NCI-H510A treated with DMSO at 0.1 percent for 48 hours (cell line): ENCODE data around the gene GARNL3.

Experiments
- DNase-seq: peaks from one replicate; lab custom pipeline; 2025; lab: John Stamatoyannopoulos, UW

The GARNL3 gene

DNA sequence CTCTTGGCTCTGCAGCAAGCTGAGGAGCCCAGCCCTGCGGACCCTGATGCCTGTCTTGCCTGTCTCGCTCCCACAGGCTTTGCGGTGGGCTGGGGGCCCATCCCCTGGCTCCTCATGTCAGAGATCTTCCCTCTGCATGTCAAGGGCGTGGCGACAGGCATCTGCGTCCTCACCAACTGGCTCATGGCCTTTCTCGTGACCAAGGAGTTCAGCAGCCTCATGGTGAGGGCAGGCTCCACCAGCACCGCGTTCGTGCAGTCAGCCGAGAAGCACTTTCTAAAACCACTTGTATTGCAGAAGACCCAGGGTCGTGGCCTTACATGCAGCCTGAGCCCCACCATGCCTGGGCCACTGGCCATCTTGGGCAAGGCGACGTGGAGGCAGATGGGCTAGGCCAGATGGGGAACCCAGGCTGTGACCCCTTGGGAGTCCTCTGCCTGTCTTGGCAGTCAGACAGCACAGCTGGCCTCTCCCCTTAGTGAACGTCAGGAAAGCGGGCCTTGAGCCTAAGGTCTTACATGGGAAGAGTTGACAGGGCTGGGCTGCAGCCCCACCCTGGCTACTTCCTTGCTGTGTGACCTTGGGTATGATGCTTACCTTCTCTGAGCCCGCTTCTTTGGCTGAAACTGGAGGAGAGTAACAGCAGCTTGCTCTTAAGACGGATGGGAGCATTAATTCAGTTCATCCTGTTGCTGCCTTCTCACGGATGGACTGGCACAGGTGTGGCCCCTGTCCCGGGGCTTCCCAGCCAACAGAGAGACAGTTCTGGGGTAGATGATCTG lies 141.0 kb downstream of the GARNL3 start:
- no peak for DNase-seq

- no peak for DNase-seq
Observed at GRCh38 chr9:127406799-127407491, 142.4 kb downstream of the GARNL3 start.

- DNase-seq = no peak
Observed at GRCh38 chr9:127407492-127407843, 142.9 kb downstream of the GARNL3 start.

- DNase-seq = no peak
Observed at GRCh38 chr9:127411122-127411521, 146.5 kb downstream of the GARNL3 start.

- DNase-seq = no peak
Observed at GRCh38 chr9:127415141-127415540, 150.6 kb downstream of the GARNL3 start.

DNA sequence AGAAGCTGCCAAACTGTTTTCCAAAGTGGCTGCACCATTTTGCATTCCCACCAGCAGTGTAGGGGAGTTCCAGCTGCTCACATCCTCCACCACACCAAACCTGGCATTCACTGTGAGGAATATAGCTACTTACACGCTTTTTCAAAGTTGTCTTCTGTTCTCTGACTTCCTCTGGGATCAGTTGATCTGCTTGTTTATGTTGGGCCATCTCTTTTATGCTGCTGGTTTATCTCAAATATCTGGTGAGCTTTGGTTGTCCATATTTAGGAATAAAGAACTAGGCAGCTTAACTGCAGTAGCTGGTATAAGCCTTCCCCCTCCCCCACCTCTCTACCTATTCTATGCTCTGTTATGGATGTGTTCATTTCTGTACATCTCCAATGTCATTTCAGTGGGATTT lies 151.1 kb downstream of the GARNL3 start:
- no peak for DNase-seq

DNA sequence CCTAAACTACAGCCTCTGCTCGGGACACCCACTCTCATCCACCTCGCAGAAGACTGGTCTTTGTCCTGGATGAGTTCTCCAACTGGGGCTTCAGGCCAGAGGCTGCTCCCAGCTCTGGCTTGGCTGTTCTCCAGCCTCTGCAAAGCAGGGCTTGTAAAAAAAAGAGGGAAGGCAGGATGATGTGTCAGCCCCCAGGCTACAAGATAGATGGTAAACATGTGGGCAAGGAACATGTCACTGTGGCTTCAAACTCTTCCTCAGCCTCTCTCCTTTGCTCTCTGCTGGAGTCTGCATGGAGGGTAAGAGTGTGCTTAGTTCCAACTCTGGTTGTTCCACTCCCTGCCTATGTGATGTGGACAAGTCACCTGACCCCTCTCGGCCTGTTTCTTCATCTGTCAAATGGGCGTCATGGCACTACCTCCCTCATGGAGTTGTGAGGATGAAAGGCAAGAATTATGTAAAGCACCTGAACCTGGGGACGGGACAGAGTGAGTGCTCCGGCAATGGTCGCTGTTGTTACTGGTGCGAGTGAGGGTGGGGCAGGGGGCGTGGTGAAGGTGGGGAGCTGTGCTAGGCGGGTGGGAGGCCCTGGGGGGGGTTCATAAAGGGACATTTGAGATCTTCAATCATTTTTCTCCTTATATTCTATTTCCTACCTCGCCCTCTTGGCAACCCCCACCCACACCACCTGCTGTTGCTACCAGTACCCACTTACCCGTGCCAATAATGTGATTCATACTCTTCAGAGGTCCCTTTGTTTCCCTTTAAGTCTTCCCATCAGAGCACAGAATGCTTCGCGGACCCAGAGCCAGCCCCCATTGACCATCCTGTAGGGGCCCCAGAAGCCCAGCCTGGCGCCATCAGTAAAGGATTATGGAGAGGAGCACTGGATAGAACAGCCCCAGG lies 152.8 kb downstream of the GARNL3 start:
- DNase-seq = no peak

DNA sequence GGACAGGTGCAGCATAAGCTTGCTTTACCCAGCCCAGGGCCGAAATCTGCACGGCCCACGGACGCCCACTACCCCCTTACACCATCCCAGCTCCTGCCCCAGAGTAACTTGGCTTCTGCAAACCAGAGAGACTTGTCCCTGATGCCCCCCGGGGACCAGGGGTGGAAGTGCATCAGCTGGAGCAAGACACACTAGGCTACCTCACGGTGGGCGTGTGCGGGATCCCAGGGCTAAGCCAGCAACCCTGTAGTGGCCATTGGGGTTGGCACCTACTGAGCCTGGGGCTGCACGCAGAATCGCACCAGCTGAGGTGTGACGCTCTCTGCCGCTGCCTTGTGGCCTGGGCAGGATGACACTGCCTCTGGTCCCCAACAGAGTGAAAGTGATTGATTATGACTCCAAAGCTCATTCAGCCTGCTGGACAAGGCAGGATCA lies 153.5 kb downstream of the GARNL3 start:
- no peak for DNase-seq

GRCh38 chr9:127419348-127419747 lies 154.8 kb downstream of the GARNL3 start:
- DNase-seq = no peak

DNA sequence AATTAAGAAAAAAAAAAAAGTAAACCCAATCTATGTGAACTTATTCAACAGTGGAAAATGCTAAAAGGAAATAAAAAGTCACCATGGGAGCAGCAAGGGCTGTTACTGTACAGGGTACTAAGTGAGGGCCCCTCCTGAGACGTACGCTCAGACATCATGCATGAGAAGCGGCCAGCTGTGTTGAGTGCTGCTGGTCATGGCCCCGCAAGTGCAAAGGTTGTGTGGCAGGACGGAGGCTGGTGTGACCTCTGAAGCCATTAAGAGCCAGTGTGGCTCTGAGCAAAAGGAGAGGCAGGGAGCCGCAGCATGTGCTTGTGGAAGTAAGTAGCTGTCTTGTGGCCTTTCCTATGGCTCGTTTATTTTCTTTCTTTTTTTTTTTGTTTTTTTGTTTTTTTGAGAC lies 156.5 kb downstream of the GARNL3 start:
- DNase-seq = no peak

- no peak for DNase-seq
Observed at GRCh38 chr9:127422133-127422782, 157.7 kb downstream of the GARNL3 start.

GRCh38 chr9:127422787-127423186 lies 158.2 kb downstream of the GARNL3 start:
- no peak for DNase-seq

DNA sequence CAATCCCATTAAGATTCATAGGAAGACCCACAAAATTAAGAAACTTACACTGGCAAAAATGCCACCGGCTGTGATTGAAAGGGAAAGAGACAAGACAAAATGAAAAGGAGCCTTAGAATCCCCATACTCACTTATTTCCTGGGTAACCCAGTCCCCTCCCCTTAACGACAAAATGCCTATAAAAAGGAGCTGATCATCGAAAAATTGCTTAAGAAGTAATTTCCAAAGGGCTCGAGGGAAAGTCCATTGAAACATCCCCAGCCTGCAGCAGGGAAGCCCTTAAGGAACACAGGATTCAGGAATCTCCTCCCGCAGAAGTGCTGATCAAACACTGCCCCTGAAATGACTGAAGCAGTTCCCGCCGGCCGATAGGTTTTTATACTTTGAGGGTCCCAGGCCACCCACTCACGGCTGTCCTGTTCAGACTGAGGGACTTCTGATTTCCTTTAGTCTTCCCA lies 158.9 kb downstream of the GARNL3 start:
- DNase-seq = no peak

GRCh38 chr9:127423934-127424675 lies 159.5 kb downstream of the GARNL3 start, which contains the start of gene ZNF79:
ZNF79 (plus strand) TSS chr9:127424382; CDS start chr9:127424788, 406 bp downstream.
- DNase-seq = peak; percentile 97

GRCh38 chr9:127424676-127424999 lies 160.1 kb downstream of the GARNL3 start:
- DNase-seq = peak; percentile 63

DNA sequence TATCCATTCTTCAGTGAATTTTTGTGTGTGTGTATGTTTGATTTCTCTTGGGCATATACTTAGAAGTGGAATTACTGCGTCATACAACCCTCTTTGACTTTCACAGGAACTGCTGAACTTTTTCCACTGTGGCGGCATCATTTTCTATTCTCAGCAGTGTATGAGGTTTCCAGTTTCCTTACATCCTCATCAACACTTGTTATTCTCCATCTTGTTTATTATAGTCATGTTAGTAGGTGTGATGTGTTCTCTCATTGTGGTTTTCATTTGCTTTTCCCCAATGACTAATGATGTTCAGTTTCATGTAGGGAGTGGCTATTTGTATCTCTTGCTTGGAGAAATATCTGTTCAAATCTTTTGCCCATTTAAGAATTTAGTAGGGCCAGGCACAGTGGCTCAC lies 162.2 kb downstream of the GARNL3 start:
- DNase-seq = no peak

GRCh38 chr9:127428348-127428747 lies 163.8 kb downstream of the GARNL3 start:
- no peak for DNase-seq

DNA sequence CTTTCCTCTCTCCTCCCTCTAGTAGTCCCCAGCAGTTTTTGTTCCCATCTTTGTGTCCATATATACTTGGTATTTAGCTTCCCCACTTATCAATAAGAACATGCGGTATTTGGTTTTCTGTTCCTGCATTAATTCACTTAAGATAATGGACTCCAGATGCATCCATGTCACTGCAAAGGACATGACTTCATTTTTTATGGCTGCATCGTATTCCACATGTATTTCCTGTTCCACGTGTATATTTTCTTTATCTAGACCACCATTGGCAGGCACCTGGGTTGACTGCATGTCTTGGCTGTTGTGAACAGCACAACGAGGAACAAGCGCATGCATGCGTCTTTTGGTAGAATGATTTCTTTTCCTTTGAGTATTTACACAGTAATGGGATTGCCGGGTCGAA lies 165.8 kb downstream of the GARNL3 start:
- no peak for DNase-seq

DNA sequence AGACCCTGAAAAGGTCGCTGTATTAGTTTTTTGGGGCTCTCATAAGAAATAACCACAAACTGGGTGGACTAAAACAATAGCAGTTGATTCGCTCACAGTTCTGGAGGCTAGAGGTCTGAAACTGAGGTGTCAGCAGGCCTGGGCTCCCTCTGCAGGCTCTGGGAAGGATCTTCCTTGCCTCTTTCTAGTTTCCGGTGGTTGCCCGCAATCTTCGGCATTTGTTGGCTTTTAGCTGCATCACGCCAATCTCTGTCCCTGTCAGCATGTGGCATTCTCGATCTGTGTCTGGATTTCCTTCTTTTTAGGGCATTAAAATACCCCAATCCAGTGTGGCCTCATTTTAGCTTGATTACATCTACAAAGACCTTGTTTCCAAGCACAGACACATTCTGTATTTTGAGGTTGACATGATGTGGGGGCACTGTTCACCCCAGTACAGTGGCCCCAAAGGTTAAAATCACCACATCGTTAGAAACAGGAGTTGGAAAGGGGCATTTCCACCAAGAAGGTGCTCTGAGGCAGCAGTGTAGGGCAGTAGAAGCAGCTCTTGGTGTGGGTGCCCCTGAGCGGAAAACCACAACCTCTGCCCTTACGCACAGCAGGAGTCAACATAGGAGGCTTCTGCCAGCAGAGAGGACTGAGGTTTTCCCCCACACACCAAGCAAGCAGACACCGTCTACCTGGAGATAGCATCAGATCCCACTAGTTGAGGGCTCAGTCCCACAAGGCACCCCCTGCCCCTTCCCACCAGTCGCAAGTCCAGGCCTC lies 173.1 kb downstream of the GARNL3 start:
- DNase-seq = no peak

GRCh38 chr9:127438394-127438793 lies 173.8 kb downstream of the GARNL3 start:
- no peak for DNase-seq
